ENCODE measurements around the gene CPT1C.

DNA sequence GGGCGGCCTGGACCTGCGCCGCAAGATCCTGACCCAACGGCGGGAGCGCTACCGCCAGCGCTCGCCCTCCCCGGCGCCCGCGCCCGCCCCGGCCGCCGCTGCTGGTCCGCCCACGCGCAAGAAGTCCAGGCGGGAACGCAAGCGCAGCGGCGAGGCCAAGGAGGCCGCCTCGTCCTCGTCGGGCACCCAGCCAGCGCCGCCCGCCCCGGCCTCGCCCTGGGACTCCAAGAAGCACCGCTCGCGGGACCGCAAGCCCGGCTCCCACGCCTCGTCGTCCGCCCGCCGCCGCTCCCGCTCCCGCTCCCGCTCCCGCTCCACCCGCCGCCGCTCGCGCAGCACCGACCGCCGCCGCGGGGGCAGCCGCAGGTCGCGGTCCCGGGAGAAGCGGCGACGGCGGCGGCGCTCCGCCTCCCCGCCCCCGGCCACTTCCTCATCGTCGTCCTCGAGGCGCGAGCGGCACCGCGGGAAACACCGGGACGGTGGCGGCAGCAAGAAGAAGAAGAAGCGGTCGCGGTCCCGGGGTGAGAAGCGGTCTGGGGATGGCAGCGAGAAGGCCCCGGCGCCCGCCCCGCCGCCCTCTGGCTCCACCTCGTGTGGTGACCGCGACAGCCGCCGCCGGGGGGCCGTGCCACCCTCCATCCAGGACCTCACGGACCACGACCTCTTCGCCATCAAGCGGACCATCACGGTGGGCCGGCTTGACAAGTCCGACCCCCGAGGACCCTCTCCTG lies 38.9 kb upstream of the CPT1C start:
- TF ChIP-seq, protein P1, sequence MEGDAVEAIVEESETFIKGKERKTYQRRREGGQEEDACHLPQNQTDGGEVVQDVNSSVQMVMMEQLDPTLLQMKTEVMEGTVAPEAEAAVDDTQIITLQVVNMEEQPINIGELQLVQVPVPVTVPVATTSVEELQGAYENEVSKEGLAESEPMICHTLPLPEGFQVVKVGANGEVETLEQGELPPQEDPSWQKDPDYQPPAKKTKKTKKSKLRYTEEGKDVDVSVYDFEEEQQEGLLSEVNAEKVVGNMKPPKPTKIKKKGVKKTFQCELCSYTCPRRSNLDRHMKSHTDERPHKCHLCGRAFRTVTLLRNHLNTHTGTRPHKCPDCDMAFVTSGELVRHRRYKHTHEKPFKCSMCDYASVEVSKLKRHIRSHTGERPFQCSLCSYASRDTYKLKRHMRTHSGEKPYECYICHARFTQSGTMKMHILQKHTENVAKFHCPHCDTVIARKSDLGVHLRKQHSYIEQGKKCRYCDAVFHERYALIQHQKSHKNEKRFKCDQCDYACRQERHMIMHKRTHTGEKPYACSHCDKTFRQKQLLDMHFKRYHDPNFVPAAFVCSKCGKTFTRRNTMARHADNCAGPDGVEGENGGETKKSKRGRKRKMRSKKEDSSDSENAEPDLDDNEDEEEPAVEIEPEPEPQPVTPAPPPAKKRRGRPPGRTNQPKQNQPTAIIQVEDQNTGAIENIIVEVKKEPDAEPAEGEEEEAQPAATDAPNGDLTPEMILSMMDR (conservative IDR thresholded peaks at IDR 0.05; ENCODE audit: low read length), result no peak
- no peak for TF ChIP-seq EZH2phosphoT487 (IDR thresholded peaks at IDR 0.05; ENCODE audit: borderline replicate concordance, low read depth, low read length)

Measured in OCI-LY7 (cell line).